ENCODE measurements around the gene DNM3. TPM values are rescaled to one million over a fixed set of nuclear protein-coding genes. Genes with fewer than 3 reads are reported as not detected.

DNM3 gene
- total RNA-seq, 2 donors from 2014 or later = 4.7 to 4.9 TPM

GRCh38 chr1:172112576-172112975 is 271.3 kb downstream of the DNM3 start:
- DNase-seq (ENCODE audit: low spot score) = no peak
- intact Hi-C loops (cut with DNase I) = no loop called here

GRCh38 chr1:172117800-172118199 is 276.5 kb downstream of the DNM3 start:
- no peak for DNase-seq (ENCODE audit: low spot score)
- intact Hi-C loops (cut with DNase I) = no loop called here

GRCh38 chr1:172118618-172119017 is 277.3 kb downstream of the DNM3 start:
- intact Hi-C loops (cut with DNase I) = no loop called here
- DNase-seq (ENCODE audit: low spot score) = no peak

DNA sequence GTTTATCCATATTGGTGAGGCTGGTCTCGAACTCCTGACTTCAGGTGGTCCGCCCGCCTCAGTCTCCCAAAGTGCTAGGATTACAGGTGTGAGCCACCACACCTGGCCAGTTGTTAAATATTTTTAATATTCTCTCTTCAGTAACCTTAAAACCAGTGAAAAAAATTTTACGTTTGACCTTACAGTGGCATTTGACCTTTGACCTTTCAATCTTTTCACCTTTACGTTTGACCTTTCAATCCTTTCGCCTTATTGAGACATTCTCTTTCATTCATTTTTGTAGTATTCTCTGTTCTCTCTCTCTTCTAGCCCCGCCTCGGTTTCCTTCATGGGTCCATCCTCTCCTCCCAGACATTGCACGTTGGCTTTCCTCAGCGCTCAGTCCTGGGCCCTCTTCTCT is 277.9 kb downstream of the DNM3 start:
- intact Hi-C loops (cut with DNase I) = no loop called here

DNA sequence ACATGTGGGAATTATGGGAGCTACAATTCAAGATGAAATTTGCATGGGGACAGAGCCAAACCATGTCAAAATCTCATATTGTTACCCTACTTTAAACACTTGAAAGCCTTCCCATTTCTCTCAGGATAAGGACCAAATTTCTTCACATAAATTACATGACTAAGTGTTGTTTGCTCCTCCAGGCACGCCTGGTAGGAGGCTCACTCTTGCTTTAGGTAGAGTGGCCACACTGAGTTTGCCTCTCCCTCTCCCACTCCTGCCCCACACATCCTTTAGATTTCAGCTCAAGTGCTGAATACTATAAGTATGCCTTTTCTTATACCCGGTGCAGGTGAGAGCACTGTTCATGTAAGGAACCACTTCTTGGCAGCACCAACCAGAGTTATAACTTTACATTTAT is 279.1 kb downstream of the DNM3 start:
- no peak for DNase-seq (ENCODE audit: low spot score)

More for the DNA sequence above, 277.9 kb downstream of the DNM3 start:
- DNase-seq (ENCODE audit: low spot score) = no peak

DNA sequence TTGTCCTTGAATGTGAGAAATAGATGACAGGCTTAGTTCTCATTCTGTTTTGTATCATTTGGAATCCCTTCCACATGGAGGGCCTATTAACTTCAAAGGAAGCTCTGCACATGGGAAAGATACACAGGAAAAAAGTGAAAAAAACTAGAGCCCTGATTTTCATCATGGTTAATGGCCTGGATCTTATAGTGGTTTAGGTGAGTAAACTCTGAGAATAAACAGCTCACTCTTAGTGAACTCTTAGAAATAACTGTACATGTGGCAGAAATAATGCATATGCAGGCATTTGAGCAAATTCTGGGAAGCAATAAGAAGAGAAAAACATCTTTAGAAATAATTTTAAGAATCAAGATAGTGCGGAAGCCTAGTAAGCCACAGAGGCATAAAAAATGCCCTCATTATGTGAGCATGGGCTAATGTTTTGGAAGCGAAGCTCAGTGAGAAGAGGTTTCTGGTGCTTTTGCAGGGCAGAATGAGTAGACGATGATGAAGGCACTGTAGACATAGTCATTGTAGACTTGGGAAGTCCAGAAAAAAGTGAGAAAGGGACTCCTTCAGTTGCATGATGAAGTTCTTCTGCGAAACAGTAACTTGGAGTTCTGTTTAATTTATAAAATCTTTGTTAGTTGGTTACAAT is 279.9 kb downstream of the DNM3 start:
- DNase-seq (ENCODE audit: low spot score) = no peak
- intact Hi-C loops (cut with DNase I) = loop anchor here in 1 of 2 donors (2.0 kb wide), 1 partner anchor 48 kb away; no protein-coding TSS in a partner anchor

More for the DNA sequence above, 279.1 kb downstream of the DNM3 start:
- intact Hi-C loops (cut with DNase I) = loop anchor here in 1 of 2 donors (2.0 kb wide), 1 partner anchor 48 kb away; no protein-coding TSS in a partner anchor

DNA sequence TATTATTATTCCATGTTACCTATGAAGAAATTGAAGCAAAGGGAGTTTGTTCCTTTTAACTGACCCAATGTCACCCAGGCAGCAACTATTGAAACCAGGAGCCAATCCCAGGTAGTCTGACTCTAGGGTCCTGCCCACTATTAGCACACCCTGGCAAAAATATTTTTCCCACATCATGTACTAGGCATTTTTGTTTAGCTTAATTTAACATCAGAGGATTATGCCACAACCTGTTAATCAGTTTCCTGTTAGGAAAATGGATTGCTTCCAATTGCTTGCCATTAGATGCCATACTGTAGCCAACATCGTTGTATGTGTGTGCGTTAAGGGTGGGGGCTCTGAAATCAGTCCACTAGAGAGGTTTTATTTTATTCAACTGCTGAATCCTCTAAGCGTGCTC is 281.1 kb downstream of the DNM3 start:
- no peak for DNase-seq (ENCODE audit: low spot score)
- intact Hi-C loops (cut with DNase I) = no loop called here

GRCh38 chr1:172125250-172125649 is 284.0 kb downstream of the DNM3 start:
- no peak for DNase-seq (ENCODE audit: low spot score)
- intact Hi-C loops (cut with DNase I) = no loop called here

DNA sequence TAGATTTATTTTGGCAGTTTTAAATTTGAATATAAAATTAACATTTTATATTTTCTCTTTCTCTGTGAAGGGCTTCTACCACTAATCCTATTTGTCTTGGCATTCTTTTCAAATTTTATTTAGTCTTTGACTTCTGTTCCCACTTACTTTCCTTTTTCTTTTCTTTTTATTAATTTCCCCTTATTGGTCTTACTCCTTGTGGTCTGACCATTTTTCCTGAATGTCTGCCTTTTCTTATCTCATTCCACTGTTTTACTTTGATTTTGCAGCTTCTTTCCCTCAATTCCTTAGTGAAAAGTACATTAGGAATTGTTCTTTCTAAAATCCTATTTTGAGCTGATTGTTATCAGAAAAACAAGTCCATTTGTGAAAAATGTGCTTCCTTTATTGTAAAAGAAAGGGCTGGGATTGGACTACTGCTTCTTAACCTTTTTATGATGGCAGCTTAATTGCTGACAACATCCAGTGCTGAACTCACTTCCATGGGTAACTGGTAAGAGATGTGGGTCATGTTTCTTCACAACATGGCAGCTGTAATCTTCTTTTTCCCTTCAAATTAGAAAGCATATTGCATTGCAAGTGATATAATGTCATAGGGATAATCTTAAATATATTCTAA is 284.6 kb downstream of the DNM3 start:
- no peak for DNase-seq (ENCODE audit: low spot score)
- intact Hi-C loops (cut with DNase I) = no loop called here

- intact Hi-C loops (cut with DNase I) = no loop called here
- no peak for DNase-seq (ENCODE audit: low spot score)
Measured at GRCh38 chr1:172132836-172133235, 291.5 kb downstream of the DNM3 start.

DNA sequence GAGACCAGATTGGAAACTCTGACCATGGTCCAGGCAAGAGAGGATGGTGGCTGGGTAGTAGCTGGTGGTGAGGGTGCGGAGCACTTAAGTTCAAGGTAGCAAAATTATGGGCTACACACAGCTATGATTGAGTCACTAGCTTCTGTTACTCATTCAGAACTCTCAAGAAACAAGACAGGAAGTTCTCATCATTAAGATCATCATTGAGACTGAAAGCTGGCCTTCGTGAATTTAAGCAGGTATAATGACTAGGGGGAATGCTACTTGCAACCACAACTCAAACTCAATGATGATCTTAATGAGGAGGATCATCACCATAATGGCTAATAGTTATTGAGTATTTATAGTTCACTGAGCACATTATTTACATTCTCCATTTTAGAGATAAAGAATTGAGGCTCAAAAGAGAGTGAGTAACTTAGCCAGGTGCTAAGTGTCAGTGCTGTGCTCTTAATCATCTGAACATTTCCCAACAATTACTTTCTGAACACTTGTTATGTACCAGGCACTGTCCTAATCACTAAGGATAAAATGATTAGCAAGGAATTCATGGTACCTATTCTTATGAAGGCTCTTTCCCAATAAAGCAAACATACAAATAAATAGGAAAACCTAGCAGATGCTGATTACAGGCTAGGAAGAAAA is 292.9 kb downstream of the DNM3 start:
- DNase-seq (ENCODE audit: low spot score) = no peak

DNA sequence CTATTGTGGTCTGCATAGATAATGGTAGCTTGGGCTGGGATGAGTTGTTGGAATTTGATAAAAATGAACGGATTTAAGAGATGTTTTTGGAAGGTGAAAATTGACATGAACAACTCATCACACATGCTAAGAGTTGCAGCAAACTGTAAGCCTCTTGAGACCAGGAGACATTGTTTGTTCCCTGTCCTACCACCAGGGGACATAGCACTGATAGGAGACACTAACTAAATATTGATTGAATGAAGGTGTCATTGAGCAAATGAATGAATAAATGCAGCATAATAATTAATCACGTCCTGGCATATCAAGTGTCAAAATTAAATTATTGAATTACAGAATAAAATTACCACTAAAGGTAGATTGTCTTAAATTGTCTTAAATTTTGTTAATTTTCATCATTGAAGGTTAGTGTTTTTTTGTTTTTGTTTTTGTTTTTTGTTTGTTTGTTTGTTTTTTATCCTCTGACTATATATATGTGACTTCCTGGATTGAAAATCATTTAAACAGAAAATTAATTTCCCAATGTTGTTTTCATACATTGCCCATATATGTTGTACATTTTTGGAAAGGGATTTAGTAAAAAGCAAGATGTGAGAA is 293.9 kb downstream of the DNM3 start:
- intact Hi-C loops (cut with DNase I) = no loop called here
- no peak for DNase-seq (ENCODE audit: low spot score)

More for the DNA sequence above, 292.9 kb downstream of the DNM3 start:
- intact Hi-C loops (cut with DNase I) = no loop called here

GRCh38 chr1:172135978-172136610 is 294.8 kb downstream of the DNM3 start:
- intact Hi-C loops (cut with DNase I) = no loop called here

DNA sequence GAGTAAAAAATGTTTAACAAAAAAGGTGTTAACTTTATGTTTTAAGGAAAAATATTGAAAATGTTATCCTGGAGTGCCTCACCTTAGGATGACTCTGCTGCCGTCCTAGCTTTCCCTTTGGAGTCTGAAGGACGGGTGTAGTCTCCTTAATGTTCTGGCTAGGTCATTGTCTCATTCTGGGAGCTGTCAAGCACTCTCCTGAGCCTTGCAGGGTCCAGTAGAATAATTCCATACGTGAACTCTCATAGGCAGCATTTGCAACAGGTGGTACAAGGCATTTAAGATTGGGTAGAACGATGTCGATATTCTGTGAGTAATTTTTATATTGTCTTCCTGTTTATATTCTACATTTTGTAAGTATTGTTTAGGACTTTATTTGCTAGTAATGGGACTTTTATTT is 295.6 kb downstream of the DNM3 start:
- no peak for DNase-seq (ENCODE audit: low spot score)
- intact Hi-C loops (cut with DNase I) = no loop called here

More at GRCh38 chr1:172135978-172136610, 294.8 kb downstream of the DNM3 start:
- no peak for DNase-seq (ENCODE audit: low spot score)

DNA sequence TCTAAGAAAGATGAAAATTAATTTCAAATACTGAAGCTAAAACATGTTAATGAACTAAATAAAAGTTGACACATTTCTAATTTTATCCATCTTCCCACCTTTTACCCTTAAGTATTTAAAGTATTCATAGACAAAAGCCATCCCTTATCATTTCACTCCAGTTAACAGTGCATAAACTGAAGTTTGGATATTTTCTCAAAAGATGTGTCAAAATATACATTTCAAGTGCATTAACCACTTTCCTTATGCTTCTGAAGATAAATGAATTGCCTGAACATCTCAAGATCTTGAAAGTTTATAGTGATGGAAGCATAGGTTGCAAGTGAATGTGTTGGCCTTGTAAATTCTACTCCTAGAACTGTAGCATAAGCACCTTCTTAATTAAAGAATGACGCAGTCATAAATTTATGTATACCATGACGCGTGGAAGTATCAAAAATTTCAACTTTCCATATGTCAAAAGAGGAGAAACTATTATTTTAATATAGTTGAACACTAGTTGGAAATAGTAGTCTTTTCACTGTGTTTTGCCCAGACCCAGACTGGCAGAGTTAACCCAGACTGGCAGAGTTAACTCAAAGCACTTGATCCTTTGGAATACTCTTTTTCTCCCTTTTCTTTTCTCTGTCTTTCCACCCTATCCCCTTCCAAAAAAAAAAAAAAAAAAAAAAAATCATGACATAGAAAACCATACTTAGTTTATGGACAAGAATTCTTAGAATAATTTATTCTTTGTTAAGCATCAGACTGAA is 296.6 kb downstream of the DNM3 start:
- intact Hi-C loops (cut with DNase I) = no loop called here

DNA sequence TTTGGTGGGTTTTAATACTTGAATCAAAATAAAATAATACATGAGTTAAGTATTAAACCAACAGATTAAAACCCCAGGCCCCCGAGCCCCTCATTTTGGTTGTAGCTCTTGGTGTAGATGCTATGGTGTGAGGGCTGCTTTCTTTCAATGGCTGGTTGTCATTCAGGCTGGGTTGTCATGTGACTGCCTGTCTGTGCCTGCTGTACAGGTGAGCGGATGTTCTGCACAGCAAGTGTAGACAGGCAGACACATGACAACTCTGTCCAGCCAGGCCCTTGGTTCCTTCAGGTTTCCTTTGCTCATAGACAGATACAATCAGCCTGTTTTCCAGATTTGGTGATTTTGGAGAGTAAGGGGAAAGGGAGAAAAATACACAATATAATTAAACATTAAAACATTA is 297.3 kb downstream of the DNM3 start:
- DNase-seq (ENCODE audit: low spot score) = no peak
- intact Hi-C loops (cut with DNase I) = no loop called here

More for the DNA sequence above, 296.6 kb downstream of the DNM3 start:
- no peak for DNase-seq (ENCODE audit: low spot score)

- no peak for DNase-seq (ENCODE audit: low spot score)
- intact Hi-C loops (cut with DNase I) = no loop called here
Measured at GRCh38 chr1:172139196-172139595, 297.9 kb downstream of the DNM3 start.

DNA sequence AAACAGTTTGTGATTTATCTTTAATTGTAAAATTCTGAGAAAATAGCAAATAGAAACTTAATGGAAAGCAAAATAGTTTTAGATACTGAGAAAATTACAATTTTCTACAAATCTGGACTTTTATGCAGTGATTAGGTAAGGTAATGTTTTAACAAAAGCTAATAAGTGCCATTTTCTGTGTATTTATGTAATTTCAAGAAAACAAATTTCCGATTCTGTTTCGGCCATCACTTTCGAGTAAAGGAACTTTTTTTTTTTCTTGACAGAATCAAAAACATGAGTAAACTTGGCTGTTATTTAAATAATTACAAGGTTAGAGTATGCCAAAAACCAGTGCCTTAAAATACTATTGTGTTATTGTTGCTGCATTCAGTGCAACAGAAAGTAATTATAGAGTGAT is 298.8 kb downstream of the DNM3 start:
- intact Hi-C loops (cut with DNase I) = no loop called here
- DNase-seq (ENCODE audit: low spot score) = no peak

DNA sequence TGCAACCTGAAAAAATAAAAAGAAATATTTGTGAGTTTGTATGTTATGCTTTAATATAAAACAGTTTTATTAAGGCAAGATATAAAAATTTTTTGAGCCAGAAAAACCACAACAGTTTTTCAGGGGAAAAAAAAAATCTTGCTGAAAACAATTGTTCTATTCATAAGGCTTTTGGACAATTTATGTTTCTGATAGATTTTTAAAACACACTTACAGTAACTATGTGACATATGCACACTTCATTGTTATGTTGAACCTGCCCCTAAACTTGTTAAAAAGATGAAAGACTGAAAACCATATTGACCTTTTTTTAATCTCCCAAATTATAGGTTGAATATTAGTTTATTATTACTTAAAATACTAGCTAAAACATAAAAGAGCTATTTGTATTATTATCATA is 299.3 kb downstream of the DNM3 start:
- no peak for DNase-seq (ENCODE audit: low spot score)
- intact Hi-C loops (cut with DNase I) = no loop called here
